Ovary (tissue), 3 donors: ENCODE data around the gene RPS2.

ENCODE experiments used
- CTCF ChIP-seq, 3 donors: fragments of 450-650 bp in 2 of 3; fragments of 200-600 bp in 1 of 3; IDR thresholded peaks; one replicate each; pipeline versions ENCODE4 v1.5.1 to v1.8.0; 2016 to 2022; ENCODE audit warnings: antibody characterized with exemption in 3 of 3, mild to moderate bottlenecking in 1 of 3
- POLR2A ChIP-seq: fragments of 450-650 bp; IDR thresholded peaks from one replicate; pipeline ENCODE4 v1.6.1; 2017; ENCODE audit warnings: antibody characterized with exemption, mild to moderate bottlenecking, moderate library complexity
- donor health status: DM: no; HTN: no; CAD: no.

- TF ChIP-seq CTCF (IDR thresholded peaks at IDR 0.05): no peak
- TF ChIP-seq POLR2A: no peak
Measured at GRCh38 chr16:1938910-1939309, 25.7 kb downstream of the RPS2 start.
